ENCODE data around the gene PLCG1.
A peak's percentile ranks its signal among the peaks of the same experiment; 100 is the strongest.

The PLCG1 gene

DNA sequence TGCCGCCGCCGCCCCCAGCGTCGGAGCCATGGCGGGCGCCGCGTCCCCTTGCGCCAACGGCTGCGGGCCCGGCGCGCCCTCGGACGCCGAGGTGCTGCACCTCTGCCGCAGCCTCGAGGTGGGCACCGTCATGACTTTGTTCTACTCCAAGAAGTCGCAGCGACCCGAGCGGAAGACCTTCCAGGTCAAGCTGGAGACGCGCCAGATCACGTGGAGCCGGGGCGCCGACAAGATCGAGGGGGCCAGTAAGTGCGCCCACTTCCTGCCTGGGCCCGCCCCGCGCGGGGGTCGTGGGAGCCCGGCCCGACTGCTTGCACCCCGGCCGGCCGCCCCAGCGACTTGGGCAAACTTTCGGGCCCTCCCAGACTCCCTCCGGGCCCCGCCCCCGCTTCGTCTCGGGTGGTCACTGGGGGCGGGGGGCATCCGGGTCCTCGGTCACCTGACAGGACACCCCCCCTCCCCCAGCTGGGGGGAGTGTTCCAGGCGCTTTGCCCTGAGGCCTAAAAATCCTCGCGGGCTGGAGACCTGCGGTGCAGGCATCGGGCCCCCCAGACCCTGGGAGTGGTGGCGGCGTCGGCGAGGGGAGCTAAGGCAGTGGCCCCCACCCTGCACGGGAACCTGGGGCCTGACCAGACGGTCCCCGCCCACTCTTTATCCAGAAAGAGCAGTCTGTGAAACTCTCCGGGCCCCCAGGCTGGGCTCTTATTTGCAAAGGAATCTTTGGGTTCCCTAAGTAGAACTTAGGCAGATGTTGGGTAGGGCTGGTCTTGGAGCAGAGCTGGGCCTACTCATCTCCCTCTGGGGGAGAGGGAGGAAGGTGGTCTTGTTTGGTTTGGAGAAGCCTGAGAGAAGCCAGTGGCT lies 501 bp downstream of the PLCG1 start:
- Histone ChIP-seq H3K4me3 (ENCODE audit: extremely low read depth, insufficient read depth, low read length, poor library complexity, severe bottlenecking) (peak overlapping the region; percentile 81), H3K27ac (ENCODE audit: low read depth, low read length, severe bottlenecking) (peak overlapping the region; percentile 96), H3K36me3 (ENCODE audit: control insufficient read depth, insufficient read depth, low read length) (peaks cover 27% of the 10 kb centered on the region), H3K9me3 (ENCODE audit: control insufficient read depth, low read length) (no peaks in the 10 kb centered on the region), H3K4me1 (ENCODE audit: control insufficient read depth, insufficient read depth, low read length, poor library complexity, severe bottlenecking) (peaks cover 42% of the 10 kb centered on the region)
- 0 to 1% methylated on average over 51 to 60 of the region's 66 CpGs for WGBS, 2 experiments (ENCODE audit: insufficient coverage in 2 of 2)

DNA sequence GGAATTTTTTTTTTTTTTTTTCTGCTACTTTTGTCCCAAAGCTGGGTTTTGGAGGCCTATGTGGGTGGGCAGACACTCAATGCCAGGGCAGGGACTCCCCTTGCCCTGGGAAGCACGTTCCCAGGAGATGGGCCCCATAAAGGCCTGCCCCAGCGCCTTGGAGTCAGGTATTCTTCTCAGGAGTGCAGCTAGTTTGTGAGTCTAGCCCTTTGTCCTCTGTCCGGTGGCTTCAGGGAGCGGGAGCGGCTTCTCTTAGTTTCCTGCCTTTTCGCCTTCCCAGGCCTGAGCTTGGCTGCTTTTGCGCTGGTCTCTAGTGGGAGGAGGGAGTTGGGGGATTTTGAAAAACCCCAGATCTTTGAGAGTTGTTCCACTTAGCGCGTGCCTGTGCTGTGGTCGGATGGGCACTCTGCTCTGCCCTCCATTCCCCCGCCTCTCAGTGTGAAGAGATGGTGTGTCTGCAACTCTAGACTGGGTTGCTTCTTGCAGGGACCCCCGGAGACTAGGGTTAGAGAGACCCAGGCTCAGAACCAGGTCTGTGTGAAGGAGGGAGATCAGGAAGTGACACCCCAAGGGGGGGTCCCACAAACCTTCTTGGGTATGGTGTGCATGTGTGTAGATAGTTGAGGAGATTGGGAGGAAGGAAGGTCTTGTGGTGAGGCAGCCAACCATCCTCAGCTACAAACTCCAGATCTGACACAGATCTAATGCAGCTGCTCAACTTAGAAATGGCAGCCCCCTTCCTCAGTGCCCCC lies 1.3 kb downstream of the PLCG1 start:
- peaks cover 42% of the 10 kb centered on the region for H3K4me1 ChIP-seq (ENCODE audit: control insufficient read depth, insufficient read depth, low read length, poor library complexity, severe bottlenecking)
- H3K9me3 ChIP-seq (ENCODE audit: control insufficient read depth, low read length), result no peaks in the 10 kb centered on the region
- peak overlapping the region; percentile 81 for H3K4me3 ChIP-seq (ENCODE audit: extremely low read depth, insufficient read depth, low read length, poor library complexity, severe bottlenecking)
- WGBS, 2 experiments (ENCODE audit: insufficient coverage in 2 of 2), result 13 to 16% methylated on average over 10 of the region's 12 CpGs
- peak overlapping the region; percentile 96 for H3K27ac ChIP-seq (ENCODE audit: low read depth, low read length, severe bottlenecking)
- H3K36me3 ChIP-seq (ENCODE audit: control insufficient read depth, insufficient read depth, low read length), result peaks cover 28% of the 10 kb centered on the region

DNA sequence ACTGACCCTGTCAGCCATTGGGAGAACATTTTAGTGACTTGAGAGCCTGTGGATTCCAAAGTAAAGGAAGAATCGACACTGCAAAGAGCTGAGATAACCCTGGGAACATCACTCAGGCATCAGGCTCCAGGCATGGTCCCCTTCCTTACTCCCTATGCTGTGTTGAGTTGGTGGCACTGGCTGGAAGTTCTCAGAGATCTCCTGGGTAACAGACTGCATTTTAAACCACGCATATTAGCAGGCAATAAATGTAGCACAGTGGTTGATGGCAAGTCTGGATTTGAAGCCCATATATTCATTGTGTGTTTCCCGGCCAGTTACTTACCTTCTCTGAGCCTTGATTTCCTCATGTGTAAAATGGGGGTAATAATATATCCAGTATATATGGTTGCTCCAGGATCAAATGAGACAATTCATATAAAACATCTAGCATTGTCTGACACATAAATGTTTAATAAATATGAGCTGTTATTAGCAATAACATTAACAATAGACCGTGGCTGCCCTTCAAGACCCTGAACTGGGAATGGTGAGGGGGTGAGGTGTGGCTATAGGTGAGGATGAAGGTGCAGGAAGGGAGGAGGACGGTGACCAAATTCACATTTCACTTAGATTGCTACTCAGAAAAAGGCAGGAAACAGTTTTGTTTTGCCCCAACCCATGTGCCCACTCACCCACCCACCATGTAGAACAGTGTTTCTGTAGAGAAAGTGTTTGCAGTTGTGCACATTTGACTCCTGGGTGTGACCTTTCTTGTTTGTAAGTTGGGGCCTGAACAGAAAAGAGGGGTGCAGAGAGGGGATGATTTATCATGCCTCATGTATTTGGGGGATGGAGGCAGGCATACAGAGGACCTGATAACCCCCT lies 2.1 kb downstream of the PLCG1 start:
- Histone ChIP-seq H3K36me3 (ENCODE audit: control insufficient read depth, insufficient read depth, low read length) (peaks cover 36% of the 10 kb centered on the region), H3K4me3 (ENCODE audit: extremely low read depth, insufficient read depth, low read length, poor library complexity, severe bottlenecking) (peak overlapping the region; percentile 81), H3K9me3 (ENCODE audit: control insufficient read depth, low read length) (no peaks in the 10 kb centered on the region), H3K4me1 (ENCODE audit: control insufficient read depth, insufficient read depth, low read length, poor library complexity, severe bottlenecking) (peaks cover 42% of the 10 kb centered on the region), H3K27ac (ENCODE audit: low read depth, low read length, severe bottlenecking) (no peak overlapping the region)
- 80 to 89% methylated on average over 2 of the region's 5 CpGs for WGBS, 2 experiments (ENCODE audit: insufficient coverage in 2 of 2)

DNA sequence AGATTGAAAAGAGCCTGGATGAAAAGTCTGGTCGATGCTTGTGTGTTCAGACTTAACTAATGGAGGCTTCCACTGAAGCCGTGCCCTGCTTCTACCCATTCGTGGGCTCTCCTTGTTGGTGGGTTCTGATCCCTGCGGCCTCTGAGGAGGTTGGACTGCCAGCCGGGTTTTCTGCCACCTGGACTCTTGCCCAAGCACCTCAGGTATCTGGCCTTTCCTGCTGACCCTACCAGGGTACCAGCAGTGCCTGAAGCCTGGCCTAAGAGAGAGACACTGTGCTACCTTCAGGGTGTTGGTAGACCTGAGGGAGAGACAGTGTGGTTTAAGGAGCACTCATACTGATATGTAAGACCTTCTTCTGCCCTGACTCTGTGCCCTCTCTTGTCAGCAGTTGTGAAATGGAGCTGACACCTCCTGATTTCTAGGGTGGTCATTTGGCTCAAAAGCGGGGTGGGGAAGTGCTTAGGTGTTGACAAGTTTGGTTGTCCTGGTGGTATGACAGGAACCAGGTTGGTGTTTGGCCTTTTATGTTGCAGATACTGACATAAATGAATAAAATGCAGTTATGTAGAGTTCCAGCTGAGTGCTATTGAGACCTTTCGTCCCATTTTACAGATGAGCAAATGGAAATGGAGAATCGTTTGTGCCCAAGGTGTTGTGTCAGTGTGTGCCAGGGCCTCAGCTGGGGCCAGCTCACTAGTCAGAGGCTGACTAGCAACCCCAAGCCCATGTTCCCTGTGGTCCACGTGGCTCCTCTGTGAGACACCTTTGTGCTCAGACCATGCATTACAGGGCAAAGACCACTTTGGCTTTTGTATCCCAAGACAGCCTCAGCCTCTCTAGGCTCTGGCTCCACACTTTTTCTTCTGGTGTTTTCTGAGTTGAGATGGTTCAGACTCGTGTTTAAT lies 3.1 kb downstream of the PLCG1 start:
- Histone ChIP-seq H3K4me3 (ENCODE audit: extremely low read depth, insufficient read depth, low read length, poor library complexity, severe bottlenecking) (no peak overlapping the region), H3K9me3 (ENCODE audit: control insufficient read depth, low read length) (no peaks in the 10 kb centered on the region), H3K4me1 (ENCODE audit: control insufficient read depth, insufficient read depth, low read length, poor library complexity, severe bottlenecking) (peaks cover 40% of the 10 kb centered on the region), H3K27ac (ENCODE audit: low read depth, low read length, severe bottlenecking) (peak overlapping the region; percentile 52), H3K36me3 (ENCODE audit: control insufficient read depth, insufficient read depth, low read length) (peaks cover 46% of the 10 kb centered on the region)
- WGBS, 2 experiments (ENCODE audit: insufficient coverage in 2 of 2), result 79 to 89% methylated on average over 9 to 10 of the region's 10 CpGs

DNA sequence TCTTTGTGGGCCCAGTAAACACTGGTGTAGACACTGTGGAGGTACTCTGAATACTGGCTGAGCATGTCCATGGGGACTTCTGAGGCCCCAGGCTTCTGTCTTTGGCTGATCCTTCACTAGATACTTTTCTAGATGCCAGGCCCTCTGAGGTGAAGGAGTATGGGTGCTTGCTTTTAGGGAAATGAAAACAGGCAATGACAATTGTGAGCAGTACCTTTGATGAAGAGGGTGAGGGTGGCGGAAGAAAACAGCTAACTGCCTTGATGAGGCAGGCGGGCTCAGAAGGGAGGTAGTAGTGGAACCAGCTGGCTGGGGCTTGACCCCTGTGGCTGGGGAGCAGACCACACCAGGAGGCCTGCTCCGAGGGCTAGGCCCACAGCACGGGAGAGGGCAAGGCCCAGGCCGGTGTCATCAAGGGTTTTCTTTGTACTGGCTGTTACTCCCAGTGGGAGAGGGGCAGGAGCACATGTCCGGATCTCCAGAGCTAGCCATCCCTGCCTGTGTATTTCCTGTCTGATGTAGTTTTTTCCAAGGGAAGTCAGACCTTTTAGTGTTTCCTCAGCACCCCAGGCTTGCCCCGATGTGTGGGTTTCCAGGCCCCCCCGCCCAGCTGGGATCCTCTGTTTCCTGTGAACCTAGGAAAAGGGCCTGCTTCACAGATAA lies 3.9 kb downstream of the PLCG1 start:
- Histone ChIP-seq H3K4me1 (ENCODE audit: control insufficient read depth, insufficient read depth, low read length, poor library complexity, severe bottlenecking) (peaks cover 39% of the 10 kb centered on the region), H3K27ac (ENCODE audit: low read depth, low read length, severe bottlenecking) (peak overlapping the region; percentile 52), H3K9me3 (ENCODE audit: control insufficient read depth, low read length) (no peaks in the 10 kb centered on the region), H3K36me3 (ENCODE audit: control insufficient read depth, insufficient read depth, low read length) (peaks cover 54% of the 10 kb centered on the region), H3K4me3 (ENCODE audit: extremely low read depth, insufficient read depth, low read length, poor library complexity, severe bottlenecking) (no peak overlapping the region)
- WGBS, 2 experiments (ENCODE audit: insufficient coverage in 2 of 2), result 70 to 77% methylated on average over 7 to 8 of the region's 8 CpGs

DNA sequence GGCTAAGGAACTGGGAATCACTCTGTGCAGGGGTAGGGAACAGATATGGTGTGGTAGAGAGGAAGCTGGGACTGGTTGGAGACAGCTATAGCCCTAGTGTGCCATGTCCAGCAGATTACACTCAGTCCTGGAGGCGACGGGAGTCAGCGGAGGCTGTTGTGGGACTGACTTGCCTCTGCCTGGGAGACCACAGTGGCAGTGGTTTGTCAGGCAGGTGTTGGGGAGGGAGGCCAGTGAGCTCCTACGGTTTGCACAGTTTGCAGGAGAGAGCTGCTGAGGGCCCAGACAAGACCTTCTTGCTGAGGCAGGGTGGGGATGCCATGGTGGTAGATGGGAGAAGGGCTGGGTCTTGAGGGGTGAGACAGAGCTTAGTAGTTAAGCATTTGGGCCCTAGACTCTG lies 4.9 kb downstream of the PLCG1 start:
- no peak overlapping the region for H3K27ac ChIP-seq (ENCODE audit: low read depth, low read length, severe bottlenecking)
- peaks cover 35% of the 10 kb centered on the region for H3K4me1 ChIP-seq (ENCODE audit: control insufficient read depth, insufficient read depth, low read length, poor library complexity, severe bottlenecking)
- 90 to 91% methylated on average over 4 of the region's 4 CpGs for WGBS, 2 experiments (ENCODE audit: insufficient coverage in 2 of 2)
- peaks cover 63% of the 10 kb centered on the region for H3K36me3 ChIP-seq (ENCODE audit: control insufficient read depth, insufficient read depth, low read length)
- no peaks in the 10 kb centered on the region for H3K9me3 ChIP-seq (ENCODE audit: control insufficient read depth, low read length)
- no peak overlapping the region for H3K4me3 ChIP-seq (ENCODE audit: extremely low read depth, insufficient read depth, low read length, poor library complexity, severe bottlenecking)

DNA sequence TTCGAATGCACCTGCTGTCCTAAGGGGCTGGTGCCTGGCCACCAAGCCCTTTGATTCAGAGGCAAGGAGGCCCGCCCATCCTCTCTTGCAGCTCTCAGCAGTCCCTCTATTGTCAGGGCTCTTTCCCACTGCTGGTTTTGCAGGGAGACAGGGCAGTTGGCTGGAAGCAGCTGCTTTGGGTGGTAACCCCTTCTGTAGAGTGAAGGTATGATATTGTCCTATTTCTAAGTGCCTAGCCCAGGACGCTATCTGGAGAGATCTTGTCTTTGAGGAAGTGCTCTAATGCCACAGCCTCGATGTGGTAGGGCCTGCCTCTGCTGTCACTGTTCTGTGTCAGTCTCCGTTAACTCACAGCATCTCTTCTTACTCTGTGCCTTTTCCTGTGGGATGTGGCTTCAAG lies 5.6 kb downstream of the PLCG1 start:
- H3K4me1 ChIP-seq (ENCODE audit: control insufficient read depth, insufficient read depth, low read length, poor library complexity, severe bottlenecking), result peaks cover 35% of the 10 kb centered on the region
- no peak overlapping the region for H3K27ac ChIP-seq (ENCODE audit: low read depth, low read length, severe bottlenecking)
- WGBS, 2 experiments (ENCODE audit: insufficient coverage in 2 of 2), result 74 to 83% methylated on average over 4 of the region's 5 CpGs
- H3K4me3 ChIP-seq (ENCODE audit: extremely low read depth, insufficient read depth, low read length, poor library complexity, severe bottlenecking), result no peak overlapping the region
- no peaks in the 10 kb centered on the region for H3K9me3 ChIP-seq (ENCODE audit: control insufficient read depth, low read length)
- peaks cover 67% of the 10 kb centered on the region for H3K36me3 ChIP-seq (ENCODE audit: control insufficient read depth, insufficient read depth, low read length)

DNA sequence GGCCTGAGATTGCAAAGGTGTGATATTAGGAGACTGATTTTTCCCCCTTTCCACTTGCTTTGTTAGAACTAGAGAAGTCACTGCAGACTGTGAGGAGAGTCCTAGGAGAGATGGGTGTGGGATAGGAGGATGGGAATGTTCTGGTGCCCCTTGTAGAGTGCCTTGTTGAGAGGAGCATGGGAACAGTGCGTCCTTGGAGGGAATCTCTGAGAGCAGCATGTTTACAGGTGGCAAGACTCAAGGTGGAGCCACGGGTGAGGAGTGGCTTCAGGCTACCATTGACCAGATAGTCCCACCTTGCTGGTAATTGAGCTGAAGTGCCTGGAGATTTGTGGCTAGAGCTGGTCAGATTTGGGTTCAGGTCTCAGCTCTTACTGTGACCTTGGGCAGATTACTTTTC lies 6.0 kb downstream of the PLCG1 start:
- no peak overlapping the region for H3K27ac ChIP-seq (ENCODE audit: low read depth, low read length, severe bottlenecking)
- 90 to 94% methylated on average over 2 of the region's 2 CpGs for WGBS, 2 experiments (ENCODE audit: insufficient coverage in 2 of 2)
- no peaks in the 10 kb centered on the region for H3K9me3 ChIP-seq (ENCODE audit: control insufficient read depth, low read length)
- peaks cover 71% of the 10 kb centered on the region for H3K36me3 ChIP-seq (ENCODE audit: control insufficient read depth, insufficient read depth, low read length)
- H3K4me3 ChIP-seq (ENCODE audit: extremely low read depth, insufficient read depth, low read length, poor library complexity, severe bottlenecking), result no peak overlapping the region
- H3K4me1 ChIP-seq (ENCODE audit: control insufficient read depth, insufficient read depth, low read length, poor library complexity, severe bottlenecking), result peaks cover 35% of the 10 kb centered on the region

DNA sequence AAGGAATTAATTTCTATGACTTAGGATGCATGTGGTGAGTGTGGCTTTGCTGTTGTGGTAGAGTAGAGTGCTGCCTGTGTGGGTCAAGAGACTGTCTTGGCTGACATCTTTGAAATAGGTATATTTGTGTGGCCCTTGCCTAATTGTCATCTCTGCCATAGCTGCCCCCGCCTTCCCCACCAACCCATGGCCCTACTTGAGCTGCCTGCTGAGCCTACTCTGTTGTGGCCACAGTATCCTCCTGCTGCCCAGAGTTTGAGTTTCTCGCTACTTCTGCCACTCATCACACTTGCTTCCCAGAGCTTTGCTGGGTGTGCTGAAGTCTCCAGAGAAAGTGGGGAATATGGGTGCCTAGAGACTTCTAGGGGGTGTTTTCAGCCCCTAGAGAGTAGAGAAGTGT lies 8.0 kb downstream of the PLCG1 start:
- Histone ChIP-seq H3K36me3 (ENCODE audit: control insufficient read depth, insufficient read depth, low read length) (peaks cover 63% of the 10 kb centered on the region), H3K27ac (ENCODE audit: low read depth, low read length, severe bottlenecking) (no peak overlapping the region), H3K4me1 (ENCODE audit: control insufficient read depth, insufficient read depth, low read length, poor library complexity, severe bottlenecking) (peaks cover 31% of the 10 kb centered on the region), H3K4me3 (ENCODE audit: extremely low read depth, insufficient read depth, low read length, poor library complexity, severe bottlenecking) (no peak overlapping the region), H3K9me3 (ENCODE audit: control insufficient read depth, low read length) (no peaks in the 10 kb centered on the region)
- 90 to 100% methylated on average over 1 to 2 of the region's 2 CpGs for WGBS, 2 experiments (ENCODE audit: insufficient coverage in 2 of 2)
